HL-60 (cell line): ENCODE data around the gene CYP26B1.

Source experiments
- CTCF ChIP-seq: IDR thresholded peaks from one replicate; pipeline ENCODE4 v1.5.1; 2011; ENCODE audit warnings: low read length, control low read depth, inconsistent platforms; ENCODE audit not compliant: insufficient read depth
- REST ChIP-seq: IDR thresholded peaks from 2 replicates; pipeline ENCODE4 v1.6.1; 2012; ENCODE audit warnings: low read depth; ENCODE audit not compliant: insufficient replicate concordance

DNA sequence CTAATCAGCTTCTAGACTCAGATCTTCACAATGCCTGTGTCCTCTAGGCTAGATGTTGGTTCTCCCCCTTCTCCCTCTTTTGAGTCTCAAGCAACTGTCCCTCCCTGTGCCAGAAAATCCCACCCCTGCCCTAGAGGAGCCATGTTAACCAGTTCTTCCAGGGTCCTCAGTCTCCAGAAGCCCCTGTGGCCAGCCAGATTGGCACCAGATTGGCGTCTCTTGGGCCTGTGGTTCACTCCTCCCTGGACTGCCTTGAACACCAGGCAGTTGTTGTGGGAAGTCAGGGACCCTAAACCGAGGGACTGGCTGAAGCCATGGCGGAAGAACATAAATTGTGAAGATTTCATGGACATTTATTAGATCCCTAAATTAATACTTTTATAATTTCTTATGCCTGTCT lies 36.6 kb downstream of the CYP26B1 start:
- TF ChIP-seq CTCF (no peak), REST (no peak)
